ENCODE results near the gene MBP.

The MBP gene

GRCh38 chr18:77111449-77111848 lies 21.1 kb downstream of the MBP start:
- intact Hi-C loops (cut with DNase I; ENCODE audit: low total_unique reads): no loop called here
- Histone ChIP-seq H3K4me3 (no peak overlapping the region), H3K36me3 (peaks cover 0 to 3% (median 0%) of the 10 kb centered on the region in 3 donors), H3K9me3 (no peaks in the 10 kb centered on the region), H3K4me1 (peaks cover 0 to 48% (median 29%) of the 10 kb centered on the region in 4 donors), H3K27ac (peak overlapping the region in 1 of 2 donors; percentile 28), H3K27me3 (no peaks in the 10 kb centered on the region)
- DNase-seq: peak in 1 of 2 donors; percentile 67
- no peak for TF ChIP-seq CTCF (IDR thresholded peaks at IDR 0.05)

GRCh38 chr18:77110936-77111335 lies 21.6 kb downstream of the MBP start:
- no peak for TF ChIP-seq CTCF (IDR thresholded peaks at IDR 0.05)
- Histone ChIP-seq H3K4me3 (no peak overlapping the region), H3K9me3 (no peaks in the 10 kb centered on the region), H3K36me3 (peaks cover 0 to 3% (median 0%) of the 10 kb centered on the region in 3 donors), H3K27ac (peak overlapping the region in 1 of 2 donors; percentile 28), H3K4me1 (peaks cover 0 to 48% (median 29%) of the 10 kb centered on the region in 4 donors), H3K27me3 (no peaks in the 10 kb centered on the region)
- DNase-seq: peak in 1 of 2 donors; percentile 52
- intact Hi-C loops (cut with DNase I; ENCODE audit: low total_unique reads): no loop called here

- Histone ChIP-seq H3K4me3 (no peak overlapping the region), H3K36me3 (peaks cover 0 to 3% (median 0%) of the 10 kb centered on the region in 3 donors), H3K27ac (no peak overlapping the region), H3K4me1 (peaks cover 0 to 48% (median 29%) of the 10 kb centered on the region in 4 donors), H3K9me3 (no peaks in the 10 kb centered on the region), H3K27me3 (no peaks in the 10 kb centered on the region)
- intact Hi-C loops (cut with DNase I; ENCODE audit: low total_unique reads): no loop called here
- no peak for TF ChIP-seq CTCF (IDR thresholded peaks at IDR 0.05)
- no peak for DNase-seq
Measured at GRCh38 chr18:77110400-77110799, 22.2 kb downstream of the MBP start.

- H3K27ac ChIP-seq: no peak overlapping the region
- H3K4me1 ChIP-seq: peaks cover 0 to 43% (median 24%) of the 10 kb centered on the region in 4 donors
- intact Hi-C loops (cut with DNase I; ENCODE audit: low total_unique reads): no loop called here
Measured at GRCh38 chr18:77109648-77110019, 22.9 kb downstream of the MBP start.

GRCh38 chr18:77108821-77109647 lies 23.5 kb downstream of the MBP start:
- DNase-seq: peak in 1 of 2 donors; percentile 55
- H3K9me3 ChIP-seq: no peaks in the 10 kb centered on the region
- H3K4me1 ChIP-seq: peaks cover 0 to 39% (median 19%) of the 10 kb centered on the region in 4 donors
- TF ChIP-seq CTCF (IDR thresholded peaks at IDR 0.05): no peak
- no peak overlapping the region for H3K4me3 ChIP-seq
- peak overlapping the region; percentile 32 to 56 for H3K27ac ChIP-seq
- no peaks in the 10 kb centered on the region for H3K27me3 ChIP-seq
- intact Hi-C loops (cut with DNase I; ENCODE audit: low total_unique reads): no loop called here
- peaks cover 0 to 7% (median 0%) of the 10 kb centered on the region in 3 donors for H3K36me3 ChIP-seq

More at GRCh38 chr18:77109648-77110019, 22.9 kb downstream of the MBP start:
- Histone ChIP-seq H3K27me3 (no peaks in the 10 kb centered on the region), H3K9me3 (no peaks in the 10 kb centered on the region), H3K4me3 (no peak overlapping the region), H3K36me3 (peaks cover 0 to 3% (median 0%) of the 10 kb centered on the region in 3 donors)
- no peak for DNase-seq
- TF ChIP-seq CTCF (IDR thresholded peaks at IDR 0.05): no peak
